Ascending aorta (tissue), 2 donors: Measurements from ENCODE around the gene TSPAN1. TPM values are rescaled to one million over a fixed set of nuclear protein-coding genes. Genes with fewer than 3 reads are reported as not detected.
A peak's percentile ranks its signal among the peaks of the same experiment; 100 is the strongest.

ENCODE experiments used
- DNase-seq, 2 donors: peaks; one replicate each; pipeline ENCODE4 v3.0.0-alpha.2; 2019; ENCODE audit warnings: low spot score in 2 of 2
- H3K27ac ChIP-seq, 2 donors: fragments of 200-600 bp; sonication (generic); one replicate each; pipeline ENCODE4 v1.5.1; 2016 to 2017; ENCODE audit warnings: mild to moderate bottlenecking in 1 of 2
- H3K27me3 ChIP-seq: fragments of 200-600 bp; sonication (generic); one replicate; pipeline ENCODE4 v1.5.1; 2017
- H3K36me3 ChIP-seq, 2 donors: fragments of 200-600 bp; sonication (generic); one replicate each; pipeline ENCODE4 v1.5.1; 2016
- H3K4me1 ChIP-seq, 2 donors: fragments of 200-600 bp; sonication (generic); one replicate each; pipeline ENCODE4 v1.5.1; 2016 to 2017; ENCODE audit warnings: mild to moderate bottlenecking in 1 of 2
- H3K4me3 ChIP-seq, 2 donors: fragments of 200-600 bp; sonication (generic); one replicate each; pipeline ENCODE4 v1.5.1; 2016 to 2017; ENCODE audit warnings: mild to moderate bottlenecking in 1 of 2
- H3K9me3 ChIP-seq, 2 donors: fragments of 200-600 bp; sonication (generic); one replicate each; pipeline ENCODE4 v1.5.1; 2016
- intact Hi-C: fragments of 100-400 bp; cut with DNase I; formaldehyde crosslinking; loops from one replicate; pipeline ENCODE4 v1.15.1; 2023
- total RNA-seq: library from RNA; depleted of rRNA; stranded (reverse); fragments of >200 nt; gene quantifications from one replicate; pipeline ENCODE4 v1.1.0, GENCODE V29; 2016
- TF ChIP-seq, protein P1 (sequence below), 3 experiments: fragments of 200-600 bp in 2 of 3; fragments of 450-650 bp in 1 of 3; sonication (generic) in 2 of 3; IDR thresholded peaks; one replicate each; pipeline ENCODE4 v1.5.1; 2016 to 2019; ENCODE audit warnings: antibody characterized with exemption in 3 of 3, mild to moderate bottlenecking in 1 of 3, moderate library complexity in 1 of 3

Gene TSPAN1
- total RNA-seq, 1 donor from 2014 or later = 8.9 TPM

DNA sequence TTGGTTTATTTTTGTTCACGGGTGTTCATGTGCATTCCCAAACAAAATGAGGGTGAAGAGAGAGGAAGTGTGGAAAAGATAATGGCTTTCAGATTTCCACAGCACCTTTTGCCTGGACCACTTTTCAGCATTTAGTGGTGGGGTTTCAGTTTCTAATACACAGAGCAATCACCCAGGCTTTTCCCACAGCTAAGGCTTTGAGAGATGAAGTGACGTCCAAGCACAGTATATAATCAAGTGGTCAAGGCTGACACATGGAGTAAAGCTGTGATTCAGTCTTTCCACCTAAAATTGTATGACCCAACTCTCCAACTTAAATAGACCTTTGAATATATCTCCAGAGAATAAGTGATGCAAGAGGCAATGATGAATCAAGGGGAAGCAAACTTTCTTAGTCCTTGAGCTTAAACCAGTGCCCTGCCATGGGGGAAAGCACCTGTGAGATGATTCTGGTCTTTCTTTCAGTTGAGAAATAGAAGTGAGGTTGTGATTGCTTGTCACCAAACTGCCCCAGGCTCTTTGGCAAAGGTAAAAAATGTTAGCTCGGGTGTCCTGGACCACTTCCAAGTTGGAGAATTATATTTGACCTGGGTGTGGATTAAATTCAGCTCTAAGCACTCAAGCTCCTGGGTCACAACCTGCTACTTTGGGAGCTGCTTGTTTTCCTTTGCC, 40.1 kb upstream of the TSPAN1 start:
- Histone ChIP-seq H3K27me3 (no peaks in the 10 kb centered on the region), H3K27ac (peak overlapping the region; percentile 90 to 97), H3K9me3 (no peaks in the 10 kb centered on the region), H3K36me3 (no peaks in the 10 kb centered on the region), H3K4me1 (peaks cover 5 to 16% of the 10 kb centered on the region in 2 donors), H3K4me3 (peak overlapping the region in 1 of 2 donors; percentile 16)
- TF ChIP-seq, protein P1, sequence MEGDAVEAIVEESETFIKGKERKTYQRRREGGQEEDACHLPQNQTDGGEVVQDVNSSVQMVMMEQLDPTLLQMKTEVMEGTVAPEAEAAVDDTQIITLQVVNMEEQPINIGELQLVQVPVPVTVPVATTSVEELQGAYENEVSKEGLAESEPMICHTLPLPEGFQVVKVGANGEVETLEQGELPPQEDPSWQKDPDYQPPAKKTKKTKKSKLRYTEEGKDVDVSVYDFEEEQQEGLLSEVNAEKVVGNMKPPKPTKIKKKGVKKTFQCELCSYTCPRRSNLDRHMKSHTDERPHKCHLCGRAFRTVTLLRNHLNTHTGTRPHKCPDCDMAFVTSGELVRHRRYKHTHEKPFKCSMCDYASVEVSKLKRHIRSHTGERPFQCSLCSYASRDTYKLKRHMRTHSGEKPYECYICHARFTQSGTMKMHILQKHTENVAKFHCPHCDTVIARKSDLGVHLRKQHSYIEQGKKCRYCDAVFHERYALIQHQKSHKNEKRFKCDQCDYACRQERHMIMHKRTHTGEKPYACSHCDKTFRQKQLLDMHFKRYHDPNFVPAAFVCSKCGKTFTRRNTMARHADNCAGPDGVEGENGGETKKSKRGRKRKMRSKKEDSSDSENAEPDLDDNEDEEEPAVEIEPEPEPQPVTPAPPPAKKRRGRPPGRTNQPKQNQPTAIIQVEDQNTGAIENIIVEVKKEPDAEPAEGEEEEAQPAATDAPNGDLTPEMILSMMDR (IDR thresholded peaks at IDR 0.05) = no peak
- DNase-seq = peak in 1 of 2 donors; percentile 75
- intact Hi-C loops = loop anchor here (2.0 to 10.0 kb wide), 3 partner anchors 98 to 640 kb away; partner anchors contain the start of genes NSUN4 and TESK2

DNA sequence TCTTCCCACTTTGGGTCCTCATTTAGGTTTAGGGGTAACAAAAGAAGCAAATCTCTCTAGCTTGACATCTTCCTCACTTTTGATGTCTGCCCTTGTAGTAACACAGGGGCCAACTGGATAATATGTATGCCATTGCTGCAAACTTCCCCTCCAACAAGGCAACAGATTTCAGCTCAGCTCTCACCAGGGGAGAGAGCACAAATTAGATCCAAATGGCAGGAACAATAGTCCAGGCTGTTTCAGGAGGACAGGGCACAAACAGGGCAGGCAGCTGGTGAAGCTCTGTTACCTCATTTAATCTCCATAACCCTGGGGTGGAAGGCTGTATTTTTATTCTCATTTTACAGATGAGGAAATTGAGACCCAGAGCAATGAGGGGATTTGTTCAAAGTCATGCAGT, 38.2 kb upstream of the TSPAN1 start:
- TF ChIP-seq, protein P1 (IDR thresholded peaks at IDR 0.05) = no peak
- Histone ChIP-seq H3K4me1 (peaks cover 5 to 14% of the 10 kb centered on the region in 2 donors), H3K27me3 (no peaks in the 10 kb centered on the region), H3K4me3 (no peak overlapping the region), H3K9me3 (no peaks in the 10 kb centered on the region), H3K36me3 (no peaks in the 10 kb centered on the region), H3K27ac (no peak overlapping the region)
- no peak for DNase-seq
- intact Hi-C loops = loop anchor here (10.0 kb wide), 1 partner anchor 642 kb away; the partner anchor contains the start of gene TESK2

DNA sequence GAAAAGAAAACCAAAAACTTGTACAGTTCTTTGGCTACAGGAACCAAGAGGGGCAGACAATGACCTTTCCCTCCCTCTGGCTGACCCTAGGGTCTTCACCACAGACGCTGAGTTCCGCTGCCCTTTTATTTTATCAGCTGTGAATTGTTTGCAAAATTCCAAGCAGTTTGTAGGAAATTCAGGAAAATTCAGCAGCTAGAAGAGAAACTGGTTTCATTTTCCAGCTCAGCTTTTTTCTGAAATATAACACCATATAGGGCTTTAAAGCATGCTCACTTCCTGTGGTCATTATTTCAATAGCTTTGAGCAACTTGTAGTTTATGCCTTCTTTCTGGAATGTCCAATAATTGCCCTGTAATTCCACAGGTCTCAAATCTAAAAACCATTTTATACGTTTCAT, 37.0 kb upstream of the TSPAN1 start:
- Histone ChIP-seq H3K27me3 (no peaks in the 10 kb centered on the region), H3K4me3 (peak overlapping the region in 1 of 2 donors; percentile 16), H3K27ac (peak overlapping the region; percentile 48 to 62), H3K4me1 (peaks cover 5 to 14% of the 10 kb centered on the region in 2 donors), H3K9me3 (no peaks in the 10 kb centered on the region), H3K36me3 (no peaks in the 10 kb centered on the region)
- DNase-seq = no peak
- TF ChIP-seq, protein P1 (IDR thresholded peaks at IDR 0.05) = no peak
- intact Hi-C loops = loop anchor here (10.0 kb wide), 1 partner anchor 643 kb away; the partner anchor contains the start of gene TESK2

DNA sequence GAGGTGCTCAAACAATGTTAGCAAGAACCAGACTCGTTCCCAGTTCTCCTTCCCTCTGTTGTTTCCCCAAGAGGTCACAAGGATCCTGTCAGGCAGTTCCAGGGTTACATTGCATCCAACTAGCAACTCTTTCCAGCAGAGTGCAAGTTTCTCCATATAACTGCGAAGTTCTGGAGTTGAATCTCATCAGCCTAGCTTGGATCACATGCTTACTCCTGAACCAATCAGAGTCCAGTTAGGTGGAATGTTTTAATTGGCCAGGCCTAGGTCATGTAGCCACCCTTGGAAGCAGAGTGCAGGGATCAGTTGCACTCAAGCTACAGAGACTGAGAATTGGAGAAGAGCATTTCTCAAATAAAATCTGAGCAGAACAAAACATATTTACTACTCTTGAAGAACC, 26.6 kb upstream of the TSPAN1 start:
- intact Hi-C loops = no loop called here
- H3K27ac ChIP-seq = no peak overlapping the region
- TF ChIP-seq, protein P1 (IDR thresholded peaks at IDR 0.05) = no peak

DNA sequence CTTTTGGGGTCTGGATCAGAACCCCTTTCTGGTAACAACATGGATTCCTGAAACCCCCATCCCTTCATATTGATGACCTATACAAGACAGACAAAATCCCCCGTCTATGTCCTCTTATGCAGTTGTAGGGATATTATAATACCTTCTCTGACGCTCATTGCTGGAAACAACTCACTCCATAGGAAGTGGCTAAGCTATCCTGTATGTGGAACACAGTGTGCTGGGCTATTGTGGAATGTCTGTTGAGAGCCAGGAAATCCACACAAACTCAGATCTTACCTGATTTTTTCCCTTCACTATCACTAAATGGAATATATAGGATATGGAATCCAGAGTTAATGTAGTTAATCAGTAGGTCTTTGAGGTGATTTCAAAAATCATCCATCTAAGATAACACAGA, 24.8 kb upstream of the TSPAN1 start:
- H3K9me3 ChIP-seq = no peaks in the 10 kb centered on the region
- H3K27ac ChIP-seq = no peak overlapping the region
- H3K36me3 ChIP-seq = no peaks in the 10 kb centered on the region
- DNase-seq = no peak
- H3K27me3 ChIP-seq = no peaks in the 10 kb centered on the region
- intact Hi-C loops = no loop called here
- no peaks in the 10 kb centered on the region for H3K4me1 ChIP-seq
- H3K4me3 ChIP-seq = no peak overlapping the region
- TF ChIP-seq, protein P1 (IDR thresholded peaks at IDR 0.05) = no peak

More for the DNA sequence above, 26.6 kb upstream of the TSPAN1 start:
- H3K27me3 ChIP-seq = no peaks in the 10 kb centered on the region
- no peaks in the 10 kb centered on the region for H3K9me3 ChIP-seq
- H3K4me1 ChIP-seq = no peaks in the 10 kb centered on the region
- no peak for DNase-seq
- no peak overlapping the region for H3K4me3 ChIP-seq
- no peaks in the 10 kb centered on the region for H3K36me3 ChIP-seq
